GM19043 (cell line): ENCODE measurements around the gene RBM15.

ENCODE experiments used
- ATAC-seq: cut with Tn5 transposase; IDR thresholded peaks from one replicate; pipeline ENCODE4 v1.9.1; 2021; ENCODE audit warnings: low read depth; ENCODE audit not compliant: unreplicated experiment

Gene RBM15

GRCh38 chr1:110319332-110320167 is 19.6 kb upstream of the RBM15 start:
- ATAC-seq, result no peak

- no peak for ATAC-seq
These were observed 19.0 kb upstream of the RBM15 start for GRCh38 chr1:110320168-110320518.

- ATAC-seq, result no peak
These were observed 18.1 kb upstream of the RBM15 start for GRCh38 chr1:110321045-110321444.

GRCh38 chr1:110321846-110322245 is 17.3 kb upstream of the RBM15 start:
- ATAC-seq, result no peak

- ATAC-seq, result no peak
These were observed 14.5 kb upstream of the RBM15 start for GRCh38 chr1:110324667-110325066.

GRCh38 chr1:110326826-110327225 is 12.4 kb upstream of the RBM15 start:
- no peak for ATAC-seq

GRCh38 chr1:110328274-110328673 is 10.9 kb upstream of the RBM15 start:
- ATAC-seq, result no peak

- ATAC-seq, result no peak
These were observed 10.5 kb upstream of the RBM15 start for GRCh38 chr1:110328700-110329099.

GRCh38 chr1:110335265-110335664 is 3.9 kb upstream of the RBM15 start:
- no peak for ATAC-seq

GRCh38 chr1:110336300-110337039 is 2.7 kb upstream of the RBM15 start:
- ATAC-seq, result no peak

- no peak for ATAC-seq
These were observed 1.4 kb upstream of the RBM15 start for GRCh38 chr1:110337704-110338308.

GRCh38 chr1:110338309-110338885 is 780 bp upstream of the RBM15 start:
- ATAC-seq, result peak; percentile 58

GRCh38 chr1:110339407-110340206 is 430 bp downstream of the RBM15 start:
- no peak for ATAC-seq

- ATAC-seq, result no peak
These were observed 961 bp downstream of the RBM15 start for GRCh38 chr1:110340207-110340468.

GRCh38 chr1:110341146-110341871 is 2.1 kb downstream of the RBM15 start:
- ATAC-seq, result no peak

GRCh38 chr1:110341872-110342331 is 2.7 kb downstream of the RBM15 start:
- ATAC-seq, result no peak

- ATAC-seq, result no peak
These were observed 4.1 kb downstream of the RBM15 start for GRCh38 chr1:110343249-110343648.

GRCh38 chr1:110344152-110344551 is 5.0 kb downstream of the RBM15 start:
- no peak for ATAC-seq

- ATAC-seq, result no peak
These were observed 6.3 kb downstream of the RBM15 start for GRCh38 chr1:110345480-110345879.

GRCh38 chr1:110346690-110347089 is 7.5 kb downstream of the RBM15 start:
- ATAC-seq, result no peak
